Fibroblast of gingiva (primary cell): ENCODE data around the gene IL4.

ENCODE experiments used
- DNase-seq: peaks from one replicate; pipeline ENCODE4 v3.0.0-alpha.2; 2011; ENCODE audit warnings: low read depth

Gene IL4

GRCh38 chr5:132658381-132659302, 15.1 kb upstream of the IL4 start:
- DNase-seq, result no peak

- DNase-seq, result no peak
Observed at GRCh38 chr5:132659598-132660493, 13.9 kb upstream of the IL4 start.

- no peak for DNase-seq
Observed at GRCh38 chr5:132661231-132662003, 12.4 kb upstream of the IL4 start.

- DNase-seq, result no peak
Observed at GRCh38 chr5:132662004-132662401, 11.8 kb upstream of the IL4 start.

GRCh38 chr5:132662925-132663770, 10.6 kb upstream of the IL4 start:
- DNase-seq, result no peak

- DNase-seq, result no peak
Observed at GRCh38 chr5:132663771-132664695, 9.8 kb upstream of the IL4 start.

- no peak for DNase-seq
Observed at GRCh38 chr5:132664696-132665209, 9.0 kb upstream of the IL4 start.

GRCh38 chr5:132665574-132666080, 8.2 kb upstream of the IL4 start:
- DNase-seq, result no peak

GRCh38 chr5:132666310-132667123, 7.3 kb upstream of the IL4 start:
- no peak for DNase-seq

- no peak for DNase-seq
Observed at GRCh38 chr5:132667309-132667708, 6.5 kb upstream of the IL4 start.

GRCh38 chr5:132667761-132668705, 5.8 kb upstream of the IL4 start:
- no peak for DNase-seq

- DNase-seq, result no peak
Observed at GRCh38 chr5:132668706-132669454, 4.9 kb upstream of the IL4 start.

- DNase-seq, result no peak
Observed at GRCh38 chr5:132669455-132669820, 4.4 kb upstream of the IL4 start.

- DNase-seq, result no peak
Observed at GRCh38 chr5:132669966-132670882, 3.6 kb upstream of the IL4 start.

GRCh38 chr5:132671000-132671399, 2.8 kb upstream of the IL4 start:
- no peak for DNase-seq

- DNase-seq, result no peak
Observed at GRCh38 chr5:132673488-132673887, 301 bp upstream of the IL4 start.
